Small intestine (tissue), 7 donors: ENCODE data around the gene UNC13D. TPM values are rescaled to one million over a fixed set of nuclear protein-coding genes. Genes with fewer than 3 reads are reported as not detected.

Experiments used
- DNase-seq, 2 donors: peaks; one replicate each; pipeline versions ENCODE4 v3.0.0 to v3.0.0-alpha.2; 2013
- FAIRE-seq: peaks from 2 replicates; lab custom pipeline; 2012; peaks lifted over from hg19 to GRCh38; lab: Jason Lieb, UNC
- H3K27ac ChIP-seq, 3 donors: one replicate each; pipeline ENCODE4 v1.5.1; 2013; ENCODE audit warnings: low read length in 2 of 3, mild to moderate bottlenecking in 2 of 3, control low read depth in 1 of 3, inconsistent platforms in 1 of 3, low read depth in 1 of 3, moderate library complexity in 1 of 3
- H3K27me3 ChIP-seq, 3 donors: one replicate each; pipeline ENCODE4 v1.6.1; 2013; ENCODE audit warnings: low read length in 3 of 3, inconsistent platforms in 1 of 3; ENCODE audit not compliant: control insufficient read depth in 3 of 3, insufficient read depth in 3 of 3
- H3K36me3 ChIP-seq, 3 donors: one replicate each; pipeline ENCODE4 v1.6.1; 2013; ENCODE audit warnings: low read length in 3 of 3, inconsistent platforms in 1 of 3, low read depth in 1 of 3, mild to moderate bottlenecking in 1 of 3, moderate library complexity in 1 of 3; ENCODE audit not compliant: control insufficient read depth in 3 of 3, insufficient read depth in 2 of 3
- H3K4me1 ChIP-seq, 3 donors: one replicate each; pipeline ENCODE4 v1.6.1; 2013; ENCODE audit warnings: low read length in 2 of 3, inconsistent platforms in 1 of 3, low read depth in 1 of 3, mild to moderate bottlenecking in 1 of 3, moderate library complexity in 1 of 3; ENCODE audit not compliant: control insufficient read depth in 3 of 3, insufficient read depth in 2 of 3
- H3K4me3 ChIP-seq, 3 donors: one replicate each; pipeline ENCODE4 v1.5.1; 2013; ENCODE audit warnings: low read length in 3 of 3, control low read depth in 1 of 3, inconsistent platforms in 1 of 3, low read depth in 1 of 3, mild to moderate bottlenecking in 1 of 3, moderate library complexity in 1 of 3
- H3K9me3 ChIP-seq, 2 donors: one replicate each; pipeline ENCODE4 v1.6.1; 2013; ENCODE audit warnings: low read depth in 1 of 2, low read length in 1 of 2; ENCODE audit not compliant: control insufficient read depth in 2 of 2, insufficient read depth in 1 of 2
- WGBS, 3 donors: extraction: QIAGEN DNeasy Blood & Tissue Kit; methylation state at CpG; one replicate each; pipeline ENCODE4 v1.1.7; 2013; 5-methylcytosine and 5-hydroxymethylcytosine counted together
- polyA plus RNA-seq, 4 donors: library from polyadenylated mRNA; stranded (reverse) in 3 of 4; unstranded in 1 of 4; fragments of 200-250 nt in 3 of 4; fragments of 120-200 nt in 1 of 4; gene quantifications; one replicate each; pipeline versions ENCODE4 v1.2.1 to v1.2.3, GENCODE V29; 2013
- donor health status: healthy with polysubstance abuse.
- donor health status: control.
- donor health status: control.
- donor health status: Bipolar disorder and iron deficiency.
- donor health status: healthy.

UNC13D gene
- polyA plus RNA-seq, 4 donors: 8.1 to 40.3 (median 12.6) TPM

GRCh38 chr17:75850928-75851692 lies 6.9 kb upstream of the UNC13D start:
- WGBS, 3 donors: 93 to 95% (median 94%) methylated on average over 12 of the region's 12 CpGs
- FAIRE-seq: no peak
- Histone ChIP-seq H3K27ac (no peak overlapping the region), H3K36me3 (peaks cover 17 to 62% (median 21%) of the 10 kb centered on the region in 3 donors), H3K4me1 (peaks cover 2 to 34% (median 6%) of the 10 kb centered on the region in 3 donors), H3K9me3 (no peaks in the 10 kb centered on the region), H3K4me3 (no peak overlapping the region), H3K27me3 (no peaks in the 10 kb centered on the region)
- no peak for DNase-seq

- H3K27ac ChIP-seq: peak overlapping the region in 1 of 3 donors; percentile 38
- no peak for DNase-seq
- H3K36me3 ChIP-seq: peaks cover 17 to 72% (median 21%) of the 10 kb centered on the region in 3 donors
- no peak for FAIRE-seq
- no peaks in the 10 kb centered on the region for H3K27me3 ChIP-seq
- 87 to 94% (median 94%) methylated on average over 9 of the region's 9 CpGs for WGBS, 3 donors
- peaks cover 2 to 48% (median 13%) of the 10 kb centered on the region in 3 donors for H3K4me1 ChIP-seq
- H3K4me3 ChIP-seq: no peak overlapping the region
- H3K9me3 ChIP-seq: no peaks in the 10 kb centered on the region
Observed at GRCh38 chr17:75849724-75850123, 5.5 kb upstream of the UNC13D start.

GRCh38 chr17:75849279-75849646 lies 5.1 kb upstream of the UNC13D start:
- peak overlapping the region in 2 of 3 donors; percentile 27 to 38 for H3K27ac ChIP-seq
- peaks cover 2 to 49% (median 9%) of the 10 kb centered on the region in 3 donors for H3K4me1 ChIP-seq
- H3K36me3 ChIP-seq: peaks cover 17 to 72% (median 21%) of the 10 kb centered on the region in 3 donors
- no peaks in the 10 kb centered on the region for H3K27me3 ChIP-seq
- H3K9me3 ChIP-seq: no peaks in the 10 kb centered on the region
- DNase-seq: no peak
- H3K4me3 ChIP-seq: no peak overlapping the region
- FAIRE-seq: no peak
- 88 to 96% (median 92%) methylated on average over 11 of the region's 11 CpGs for WGBS, 3 donors

GRCh38 chr17:75848523-75849278 lies 4.5 kb upstream of the UNC13D start:
- no peak for FAIRE-seq
- no peaks in the 10 kb centered on the region for H3K9me3 ChIP-seq
- H3K36me3 ChIP-seq: peaks cover 17 to 72% (median 21%) of the 10 kb centered on the region in 3 donors
- 46 to 49% (median 48%) methylated on average over 16 of the region's 16 CpGs for WGBS, 3 donors
- H3K4me1 ChIP-seq: peaks cover 2 to 51% (median 7%) of the 10 kb centered on the region in 3 donors
- DNase-seq: peak; percentile 73 to 85
- H3K27ac ChIP-seq: peak overlapping the region in 2 of 3 donors; percentile 41 to 99
- H3K4me3 ChIP-seq: no peak overlapping the region
- H3K27me3 ChIP-seq: no peaks in the 10 kb centered on the region

GRCh38 chr17:75847614-75848522 lies 3.7 kb upstream of the UNC13D start:
- 86 to 89% (median 87%) methylated on average over 25 of the region's 25 CpGs for WGBS, 3 donors
- no peak for DNase-seq
- H3K27ac ChIP-seq: peak overlapping the region in 2 of 3 donors; percentile 41 to 99
- no peaks in the 10 kb centered on the region for H3K9me3 ChIP-seq
- H3K27me3 ChIP-seq: no peaks in the 10 kb centered on the region
- H3K36me3 ChIP-seq: peaks cover 17 to 75% (median 21%) of the 10 kb centered on the region in 3 donors
- peaks cover 2 to 57% (median 7%) of the 10 kb centered on the region in 3 donors for H3K4me1 ChIP-seq
- no peak overlapping the region for H3K4me3 ChIP-seq
- no peak for FAIRE-seq

- FAIRE-seq (no peak), DNase-seq (peak in 1 of 2 donors; percentile 77)
- WGBS, 3 donors: 83 to 87% (median 87%) methylated on average over 33 to 34 of the region's 34 CpGs
- H3K36me3 ChIP-seq: peaks cover 17 to 83% (median 21%) of the 10 kb centered on the region in 3 donors
- peak overlapping the region in 1 of 3 donors; percentile 99 for H3K27ac ChIP-seq
- no peaks in the 10 kb centered on the region for H3K9me3 ChIP-seq
- H3K4me3 ChIP-seq: no peak overlapping the region
- peaks cover 2 to 57% (median 7%) of the 10 kb centered on the region in 3 donors for H3K4me1 ChIP-seq
- no peaks in the 10 kb centered on the region for H3K27me3 ChIP-seq
Observed at GRCh38 chr17:75846692-75847613, 2.7 kb upstream of the UNC13D start.

GRCh38 chr17:75845933-75846691 lies 1.9 kb upstream of the UNC13D start:
- peaks cover 2 to 57% (median 7%) of the 10 kb centered on the region in 3 donors for H3K4me1 ChIP-seq
- no peaks in the 10 kb centered on the region for H3K27me3 ChIP-seq
- H3K9me3 ChIP-seq: no peaks in the 10 kb centered on the region
- H3K36me3 ChIP-seq: peaks cover 17 to 76% (median 18%) of the 10 kb centered on the region in 3 donors
- WGBS, 3 donors: 77 to 81% (median 79%) methylated on average over 22 of the region's 22 CpGs
- FAIRE-seq: no peak
- no peak overlapping the region for H3K4me3 ChIP-seq
- H3K27ac ChIP-seq: peak overlapping the region; percentile 41 to 99 (median 84)
- DNase-seq: no peak
